ENCODE results near the gene AASDH. TPM values are rescaled to one million over a fixed set of nuclear protein-coding genes. Genes with fewer than 3 reads are reported as not detected.

AASDH gene
- total RNA-seq, 2 donors from 2014 or later = 6.5 to 9.8 TPM

DNA sequence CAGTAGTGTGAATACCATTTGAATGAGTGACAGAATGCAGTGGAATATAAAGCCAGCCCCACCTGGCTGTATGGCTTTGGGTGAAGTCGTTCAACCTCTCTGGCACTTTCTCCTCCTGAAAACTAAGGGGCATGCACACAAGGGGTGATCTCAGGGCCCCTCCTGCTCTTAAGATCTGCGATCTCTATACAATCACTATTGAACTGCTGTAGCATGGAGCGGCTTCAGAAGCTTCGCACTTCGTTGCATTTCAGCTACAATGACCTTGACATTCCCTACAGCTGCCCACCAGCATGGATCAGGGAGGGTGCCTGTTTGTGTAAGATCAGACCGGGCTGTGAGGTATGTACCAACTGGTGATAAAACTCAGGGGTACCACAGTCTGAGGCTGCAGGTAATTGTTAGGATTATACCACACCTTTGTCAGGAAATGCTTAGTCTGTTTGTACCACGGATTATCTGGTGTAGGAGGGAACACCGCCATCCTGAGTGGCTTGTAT lies 85.2 kb downstream of the AASDH start:
- DNase-seq (no peak), ATAC-seq (no peak)
- intact Hi-C loops (cut with DNase I, micrococcal nuclease) = loop anchor here in 1 of 2 donors (10.0 kb wide), 1 partner anchor 357 kb away; the partner anchor contains the start of gene CEP135

DNA sequence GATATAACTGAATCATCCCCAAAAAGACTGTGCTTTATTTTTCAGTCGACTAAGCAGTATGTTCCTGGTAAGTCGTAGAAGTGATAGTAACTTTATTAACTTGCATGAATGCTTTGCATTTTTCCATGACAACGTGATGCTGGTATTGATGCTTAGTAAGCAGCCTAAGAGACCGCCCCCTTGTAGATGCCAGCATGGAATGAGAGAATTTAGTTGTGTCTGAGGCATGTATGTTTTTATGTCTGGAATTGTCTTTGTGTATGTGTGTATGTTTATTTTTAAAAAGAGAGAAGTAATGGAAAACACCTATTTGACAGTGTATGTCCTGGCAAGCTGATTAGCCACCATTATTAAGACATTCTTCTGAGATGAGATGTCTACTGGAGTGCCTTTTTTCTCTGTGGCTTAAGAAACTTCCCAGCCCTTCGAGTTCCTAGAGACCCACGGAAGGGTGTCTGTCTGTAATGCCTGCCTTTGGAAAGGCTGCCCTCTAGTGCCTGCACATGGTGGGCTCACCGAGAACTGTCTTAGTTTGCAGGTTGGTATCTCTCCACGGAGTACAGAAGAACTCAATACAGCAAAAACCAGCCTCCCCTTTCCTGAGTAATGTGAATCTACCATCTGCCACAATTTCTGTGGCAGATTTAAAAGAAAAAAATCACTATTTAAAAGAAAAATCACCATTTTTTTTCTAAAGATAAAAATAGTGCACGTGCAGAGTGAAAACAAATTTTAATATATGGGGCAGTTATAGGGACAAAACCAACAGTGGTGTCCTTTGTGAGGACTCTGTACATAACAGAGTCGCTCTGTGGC lies 85.9 kb downstream of the AASDH start:
- intact Hi-C loops (cut with DNase I, micrococcal nuclease) = loop anchor here in 1 of 2 donors (10.0 kb wide), 1 partner anchor 357 kb away; the partner anchor contains the start of gene CEP135
- ATAC-seq = peak; percentile 79
- peak; percentile 56 to 80 for DNase-seq

DNA sequence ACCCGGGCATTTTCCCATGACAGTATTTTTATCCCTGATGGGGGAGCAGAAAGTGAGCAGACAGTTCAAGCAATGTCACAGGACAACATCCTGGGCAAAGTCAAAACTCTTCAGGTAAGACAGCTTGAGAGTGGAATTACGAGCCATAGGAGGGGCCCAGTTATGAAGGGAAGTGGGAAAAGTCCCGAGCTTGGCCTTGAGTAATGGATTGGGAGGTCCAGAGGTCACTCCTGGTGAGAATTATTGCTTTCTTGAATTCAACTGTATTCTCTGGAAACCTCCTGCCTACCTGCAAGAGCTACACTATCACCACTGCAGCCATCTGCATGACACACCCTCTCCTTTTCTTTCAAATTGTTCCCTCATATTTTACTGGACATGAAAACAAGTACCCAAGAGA lies 89.1 kb downstream of the AASDH start:
- ATAC-seq (peak; percentile 82), DNase-seq (no peak)
- intact Hi-C loops (cut with DNase I, micrococcal nuclease) = no loop called here

DNA sequence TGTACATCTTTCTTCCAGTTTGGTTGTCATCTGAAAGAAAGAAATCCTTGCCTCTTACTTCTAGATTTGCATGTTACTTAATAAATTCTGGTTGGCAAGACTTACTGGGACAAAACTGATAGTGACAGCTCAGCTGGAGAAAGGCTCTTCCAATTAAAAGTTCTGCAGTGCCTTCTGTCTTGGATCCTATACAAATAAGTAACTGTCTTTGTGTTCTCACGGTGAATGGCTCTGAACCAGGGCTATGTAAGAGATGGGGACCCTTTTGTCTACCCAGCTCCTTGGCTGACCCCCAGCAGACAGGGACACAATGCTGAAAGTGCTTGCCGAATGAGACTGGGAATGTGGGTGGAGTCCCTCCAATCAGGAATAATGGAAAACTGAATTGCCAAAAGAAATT lies 89.5 kb downstream of the AASDH start:
- DNase-seq (no peak), ATAC-seq (no peak)
- intact Hi-C loops (cut with DNase I, micrococcal nuclease) = no loop called here

DNA sequence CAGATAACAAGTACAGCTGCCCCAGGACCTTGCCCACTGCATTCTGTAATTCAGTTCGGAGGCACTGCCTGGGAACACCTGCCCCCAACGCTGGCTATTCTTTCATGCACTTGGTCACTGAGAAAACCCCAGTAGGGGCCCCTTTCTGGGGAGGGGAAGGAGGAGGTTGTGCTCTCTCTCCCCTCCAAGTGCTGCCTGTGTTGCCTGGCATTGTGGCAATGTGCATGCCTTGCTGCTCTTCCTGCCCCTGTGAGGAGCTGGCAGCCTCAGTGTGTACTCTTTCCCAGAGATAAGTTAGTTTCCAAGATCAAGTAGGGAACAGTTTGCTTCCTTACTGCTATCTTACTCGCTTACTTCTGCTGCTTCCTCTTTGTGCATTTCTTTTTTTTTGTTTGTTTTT lies 90.8 kb downstream of the AASDH start:
- intact Hi-C loops (cut with DNase I, micrococcal nuclease) = no loop called here
- peak in 1 of 2 donors; percentile 24 for DNase-seq
- ATAC-seq = peak; percentile 65

DNA sequence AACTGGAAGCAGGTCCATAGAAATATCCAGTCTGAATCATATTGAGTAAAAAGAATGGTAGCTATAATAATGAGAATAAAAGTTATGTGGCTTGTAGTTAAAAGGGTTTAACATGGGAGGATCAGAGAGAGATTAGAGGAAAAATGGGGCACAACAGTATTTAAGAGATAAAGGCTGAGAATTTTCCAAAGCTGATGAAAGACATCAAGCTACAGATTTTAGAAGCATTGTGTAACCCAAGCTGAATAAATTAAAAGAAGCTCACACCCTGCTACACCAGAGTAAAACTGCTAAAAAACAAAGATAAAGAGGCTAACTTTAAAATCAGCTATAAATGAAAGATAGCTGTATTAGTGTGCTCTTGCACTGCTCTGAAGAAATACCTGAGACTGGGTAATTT lies 94.2 kb downstream of the AASDH start:
- DNase-seq (no peak), ATAC-seq (no peak)
- intact Hi-C loops (cut with DNase I, micrococcal nuclease) = no loop called here

DNA sequence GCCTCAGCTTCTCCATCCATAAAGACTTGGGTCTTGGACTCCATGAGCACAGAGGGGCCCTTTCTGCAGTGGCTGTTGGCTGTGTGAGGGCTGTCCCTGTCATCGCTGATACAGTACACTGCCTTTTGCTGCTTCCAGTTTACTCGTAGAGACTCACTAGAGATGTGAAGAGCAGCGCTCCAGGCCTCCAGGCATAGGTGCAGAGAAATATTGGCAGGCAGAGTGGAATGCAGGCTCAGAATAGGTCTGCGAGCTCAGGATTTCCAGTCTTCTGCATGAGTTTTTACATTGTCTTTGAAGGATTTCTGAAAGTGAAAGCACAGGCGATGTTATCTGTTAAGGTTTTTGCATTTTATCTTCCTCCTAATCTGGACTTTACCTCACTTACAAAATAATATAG lies 97.4 kb downstream of the AASDH start:
- intact Hi-C loops (cut with DNase I, micrococcal nuclease) = no loop called here
- DNase-seq (no peak), ATAC-seq (peak; percentile 57)

DNA sequence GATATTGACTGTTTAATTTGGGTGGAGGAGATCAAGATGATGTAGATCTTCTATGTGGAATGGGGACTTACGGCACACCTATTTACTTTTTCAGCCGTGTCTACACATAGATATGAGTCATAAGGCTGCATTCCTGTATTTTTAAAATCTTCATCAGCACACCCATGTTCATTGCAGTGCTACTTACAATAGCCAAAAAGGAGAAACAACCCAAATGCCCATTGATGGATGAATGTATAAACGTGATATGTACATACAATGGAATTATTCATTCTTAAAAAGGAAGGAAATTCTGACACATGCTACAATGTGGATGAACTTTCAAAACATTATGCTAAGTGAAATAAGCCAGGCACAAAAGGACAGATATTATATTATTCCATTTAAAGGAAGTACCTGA lies 98.6 kb downstream of the AASDH start:
- no peak for DNase-seq
- intact Hi-C loops (cut with DNase I, micrococcal nuclease) = no loop called here
- ATAC-seq = peak; percentile 32

Other genes starting within 250 kb of the AASDH start
- 1 to 10 TPM; 5.9 to 6.6 TPM for gene PPAT, start 48.1 kb upstream of the AASDH start, total RNA-seq
- gene PAICS, start 48.8 kb upstream of the AASDH start, total RNA-seq = 10 to 100 TPM; 32.9 to 55.2 TPM
- 10 to 100 TPM; 61.6 to 62.7 TPM for gene SRP72, start 80.1 kb upstream of the AASDH start, total RNA-seq
- under 1 TPM in 1 of 2 donors, not detected in 1; 0.15 TPM for gene ARL9, start 118.3 kb upstream of the AASDH start, total RNA-seq